SK-N-SH (cell line): ENCODE results near the gene MICU2. TPM values are rescaled to one million over a fixed set of nuclear protein-coding genes. Genes with fewer than 3 reads are reported as not detected.
A peak's percentile ranks its signal among the peaks of the same experiment; 100 is the strongest.

Experiments used
- CTCF ChIA-PET: fragments of 300-600, 350-600 bp; formaldehyde crosslinking; extraction: SDS; loops from one replicate; lab custom pipeline; 2021; lab: Yijun Ruan, JAX
- POLR2A ChIA-PET: fragments of 350-600 bp; sonication (Branson Sonifier 250); formaldehyde crosslinking; extraction: SDS; loops from one replicate; lab custom pipeline; 2020; ENCODE audit warnings: antibody characterized with exemption, inconsistent platforms; lab: Yijun Ruan, JAX
- DNase-seq: peaks from one replicate; pipeline ENCODE4 v3.0.0; 2012
- H2AFZ ChIP-seq: fragments of 200-600 bp; sonication (generic); 2 replicates; pipeline ENCODE4 v1.8.1; 2016; ENCODE audit warnings: antibody characterized with exemption, mild to moderate bottlenecking, low read depth
- H3F3A ChIP-seq: fragments of 200-600 bp; sonication (generic); replicated peaks from 2 replicates; pipeline ENCODE3; 2016; ENCODE audit warnings: antibody characterized with exemption, mild to moderate bottlenecking; ENCODE audit not compliant: insufficient read depth
- H3K27ac ChIP-seq, 2 experiments: fragments of 200-500 bp in 1 of 2; fragments of 200-600 bp in 1 of 2; sonication (Bioruptor generic) in 1 of 2; sonication (generic), shearing (Covaris generic) in 1 of 2; 2 replicates each; pipeline versions ENCODE4 v1.5.1 to v1.6.1; 2014 to 2016; ENCODE audit warnings: low read depth in 2 of 2, inconsistent platforms in 1 of 2, low read length in 1 of 2, mild to moderate bottlenecking in 1 of 2, mixed read lengths in 1 of 2
- H3K27me3 ChIP-seq: fragments of 200-600 bp; sonication (generic), shearing (Covaris generic); 2 replicates; pipeline ENCODE4 v1.6.1; 2016; ENCODE audit warnings: mixed run types; ENCODE audit not compliant: insufficient read depth
- H3K36me3 ChIP-seq, 2 experiments: fragments of 200-500 bp in 1 of 2; fragments of 200-600 bp in 1 of 2; sonication (Bioruptor generic) in 1 of 2; sonication (generic) in 1 of 2; replicated peaks in 1 of 2; 2 replicates each; pipeline versions ENCODE3 to v1.5.1; 2014 to 2016; ENCODE audit warnings: low read length in 1 of 2, mild to moderate bottlenecking in 1 of 2; ENCODE audit not compliant: insufficient read depth in 2 of 2, control insufficient read depth in 1 of 2
- H3K4me1 ChIP-seq, 2 experiments: fragments of 200-500 bp in 1 of 2; fragments of 200-600 bp in 1 of 2; sonication (Bioruptor generic) in 1 of 2; sonication (generic), shearing (Covaris generic) in 1 of 2; 2 replicates each; pipeline versions ENCODE4 v1.5.1 to v1.6.1; 2014 to 2016; ENCODE audit warnings: low read depth in 1 of 2, low read length in 1 of 2, mixed run types in 1 of 2; ENCODE audit not compliant: insufficient read depth in 2 of 2, control insufficient read depth in 1 of 2
- H3K4me2 ChIP-seq: fragments of 200-600 bp; sonication (generic), shearing (Covaris generic); 2 replicates; pipeline ENCODE4 v1.6.1; 2017; ENCODE audit warnings: mixed run types
- H3K4me3 ChIP-seq, 2 experiments: fragments of 200-500 bp in 1 of 2; fragments of 200-600 bp in 1 of 2; sonication (Bioruptor generic) in 1 of 2; sonication (generic), shearing (Covaris generic) in 1 of 2; 2 replicates each; pipeline versions ENCODE4 v1.5.1 to v1.8.1; 2014 to 2016; ENCODE audit warnings: low read depth in 2 of 2, inconsistent platforms in 1 of 2, low read length in 1 of 2, mild to moderate bottlenecking in 1 of 2, mixed read lengths in 1 of 2, moderate library complexity in 1 of 2
- H3K79me2 ChIP-seq: fragments of 200-600 bp; sonication (generic); 2 replicates; pipeline ENCODE4 v1.8.1; 2017; ENCODE audit warnings: mild to moderate bottlenecking; ENCODE audit not compliant: insufficient read depth
- H3K9ac ChIP-seq: fragments of 200-600 bp; sonication (generic); 2 replicates; pipeline ENCODE4 v1.6.1; 2017; ENCODE audit warnings: mixed run types
- H3K9me2 ChIP-seq: fragments of 200-600 bp; sonication (generic); 2 replicates; pipeline ENCODE4 v1.6.1; 2017; ENCODE audit warnings: mixed run types
- H3K9me3 ChIP-seq: fragments of 200-600 bp; sonication (generic); 2 replicates; pipeline ENCODE4 v1.6.1; 2017; ENCODE audit warnings: mixed run types, mild to moderate bottlenecking, moderate library complexity
- H4K20me1 ChIP-seq: fragments of 200-600 bp; sonication (generic); 2 replicates; pipeline ENCODE4 v1.6.1; 2017; ENCODE audit warnings: mild to moderate bottlenecking, mixed run types; ENCODE audit not compliant: insufficient read depth
- CHD2 ChIP-seq: fragments of 150-350 bp; IDR thresholded peaks from 2 replicates; pipeline ENCODE4 v1.6.1; 2018; ENCODE audit warnings: low read length; ENCODE audit not compliant: partially characterized antibody
- CTCF ChIP-seq: fragments of 200-600 bp; sonication (generic); IDR thresholded peaks from 2 replicates; pipeline ENCODE4 v1.6.1; 2017; ENCODE audit warnings: antibody characterized with exemption, mild to moderate bottlenecking, moderate library complexity
- ELF1 ChIP-seq: IDR thresholded peaks from 2 replicates; pipeline ENCODE4 v1.4.0; 2012
- EZH2phosphoT487 ChIP-seq: fragments of 200-600 bp; sonication (generic); IDR thresholded peaks from 2 replicates; pipeline ENCODE4 v1.6.1; 2017; ENCODE audit warnings: low read depth, mixed run types, mild to moderate bottlenecking, antibody characterized with exemption, moderate library complexity, borderline replicate concordance
- FOSL2 ChIP-seq: IDR thresholded peaks from 2 replicates; pipeline ENCODE4 v1.4.0; 2012; ENCODE audit warnings: low read depth, mild to moderate bottlenecking, moderate library complexity, borderline replicate concordance
- FOXM1 ChIP-seq: IDR thresholded peaks from 2 replicates; pipeline ENCODE4 v1.4.0; 2012; ENCODE audit warnings: low read depth, mild to moderate bottlenecking
- GABPA ChIP-seq: IDR thresholded peaks from 2 replicates; pipeline ENCODE4 v1.4.0; 2012; ENCODE audit warnings: low read depth, mild to moderate bottlenecking
- JUND ChIP-seq: IDR thresholded peaks from 2 replicates; pipeline ENCODE4 v1.4.0; 2012
- MEF2A ChIP-seq: IDR thresholded peaks from 2 replicates; pipeline ENCODE4 v1.4.0; 2012; ENCODE audit warnings: low read depth, borderline replicate concordance
- MXI1 ChIP-seq: IDR thresholded peaks from 2 replicates; pipeline ENCODE4 v1.6.1; 2012; ENCODE audit warnings: mild to moderate bottlenecking, low read depth, low read length, improper control_type of control experiment
- NRF1 ChIP-seq: IDR thresholded peaks from 2 replicates; pipeline ENCODE4 v1.6.1; 2012; ENCODE audit warnings: low read depth, mild to moderate bottlenecking, low read length
- RCOR1 ChIP-seq: fragments of 150-350 bp; IDR thresholded peaks from 2 replicates; pipeline ENCODE4 v1.6.1; 2017; ENCODE audit warnings: antibody characterized with exemption, low read length
- RFX5 ChIP-seq: IDR thresholded peaks from 2 replicates; pipeline ENCODE4 v1.6.1; 2012; ENCODE audit warnings: mild to moderate bottlenecking, improper control_type of control experiment, low read length
- TAF1 ChIP-seq: IDR thresholded peaks from 2 replicates; pipeline ENCODE4 v1.6.1; 2012; ENCODE audit warnings: low read depth, mild to moderate bottlenecking, low read length, moderate library complexity, borderline replicate concordance
- TCF12 ChIP-seq: IDR thresholded peaks from 2 replicates; pipeline ENCODE4 v1.4.0; 2012
- USF2 ChIP-seq: fragments of 150-350 bp; IDR thresholded peaks from 2 replicates; pipeline ENCODE4 v1.6.1; 2017; ENCODE audit warnings: antibody characterized with exemption, low read length, low read depth, borderline replicate concordance
- YY1 ChIP-seq: IDR thresholded peaks from 2 replicates; pipeline ENCODE4 v1.4.0; 2012; ENCODE audit warnings: low read depth, mild to moderate bottlenecking
- WGBS: methylation state at CpG from one replicate; pipeline ENCODE4 v1.1.6; 2017; ENCODE audit warnings: low lambda C conversion rate; 5-methylcytosine and 5-hydroxymethylcytosine counted together
- polyA plus RNA-seq, 3 experiments: library from polyadenylated mRNA; depleted of rRNA; stranded (reverse); fragments of >200 nt; gene quantifications; 2 replicates each; pipeline ENCODE4 v1.2.3, GENCODE V29; 2012
- TF ChIP-seq, protein P1 (sequence below): IDR thresholded peaks from 2 replicates; pipeline ENCODE4 v1.4.0; 2012; ENCODE audit warnings: low read depth, borderline replicate concordance
- TF ChIP-seq, protein P2 (sequence below): IDR thresholded peaks from 2 replicates; pipeline ENCODE4 v1.6.1; 2012; ENCODE audit warnings: mild to moderate bottlenecking, low read depth, low read length, moderate library complexity

MICU2 gene
- polyA plus RNA-seq, 1 of the 3 experiments (the other 2 are of a cell fraction): 46.4 TPM

GRCh38 chr13:21511849-21512248 is 92.1 kb downstream of the MICU2 start:
- ChIA-PET CTCF (interaction anchor here (0.7 kb wide), 2 partner anchors 31 to 171 kb away, joined by 3 to 4 read pairs; no protein-coding TSS in a partner anchor), POLR2A (no interaction called here)
- Histone ChIP-seq H3K36me3 (peaks cover 18 to 44% of the 10 kb centered on the region in 2 experiments), H2AFZ (no peak overlapping the region), H3K27ac (no peak overlapping the region), H3K79me2 (no peaks in the 10 kb centered on the region), H3F3A (no peaks in the 10 kb centered on the region), H3K9me3 (no peaks in the 10 kb centered on the region), H3K27me3 (no peaks in the 10 kb centered on the region), H3K4me3 (no peak overlapping the region), H4K20me1 (no peaks in the 10 kb centered on the region), H3K4me1 (no peaks in the 10 kb centered on the region), H3K9ac (no peak overlapping the region), H3K4me2 (no peak overlapping the region), H3K9me2 (no peaks in the 10 kb centered on the region)
- no peak for DNase-seq
- 98% methylated on average over 4 of the region's 4 CpGs for WGBS
- TF ChIP-seq NRF1: no peak
- TF ChIP-seq MEF2A: no peak
- TF ChIP-seq, protein P1, sequence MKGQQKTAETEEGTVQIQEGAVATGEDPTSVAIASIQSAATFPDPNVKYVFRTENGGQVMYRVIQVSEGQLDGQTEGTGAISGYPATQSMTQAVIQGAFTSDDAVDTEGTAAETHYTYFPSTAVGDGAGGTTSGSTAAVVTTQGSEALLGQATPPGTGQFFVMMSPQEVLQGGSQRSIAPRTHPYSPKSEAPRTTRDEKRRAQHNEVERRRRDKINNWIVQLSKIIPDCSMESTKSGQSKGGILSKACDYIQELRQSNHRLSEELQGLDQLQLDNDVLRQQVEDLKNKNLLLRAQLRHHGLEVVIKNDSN: no peak
- no peak for TF ChIP-seq USF2

DNA sequence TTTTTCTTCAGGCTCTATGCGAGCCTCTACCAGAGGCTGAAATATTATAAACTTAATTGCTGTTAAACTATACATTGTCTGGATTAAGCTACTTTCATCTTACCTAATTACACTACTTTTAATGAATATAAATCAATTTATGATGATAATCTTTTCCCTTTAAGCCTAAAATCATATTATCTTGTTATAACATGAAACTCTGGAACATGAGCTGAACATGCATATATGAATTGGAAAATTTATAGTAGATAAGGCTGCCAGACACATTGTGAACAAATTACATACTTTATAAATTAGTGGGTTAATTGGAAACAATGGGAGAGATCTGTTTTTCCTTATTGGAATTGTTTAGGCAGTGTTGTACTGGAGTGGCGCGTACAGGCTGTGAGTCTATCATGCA is 99.6 kb downstream of the MICU2 start:
- peak; percentile 36 for DNase-seq
- no peaks in the 10 kb centered on the region for H3K4me1 ChIP-seq
- no peaks in the 10 kb centered on the region for H3K9me3 ChIP-seq
- no peaks in the 10 kb centered on the region for H3F3A ChIP-seq
- H3K79me2 ChIP-seq: no peaks in the 10 kb centered on the region
- H3K36me3 ChIP-seq: peaks cover 3 to 30% of the 10 kb centered on the region in 2 experiments
- POLR2A ChIA-PET: no interaction called here
- H4K20me1 ChIP-seq: no peaks in the 10 kb centered on the region
- no peak overlapping the region for H2AFZ ChIP-seq
- no peaks in the 10 kb centered on the region for H3K9me2 ChIP-seq
- 93% methylated on average over 3 of the region's 3 CpGs for WGBS
- H3K27ac ChIP-seq: no peak overlapping the region
- CTCF ChIA-PET: interaction anchor here (0.7 kb wide), 1 partner anchor 14 kb away, joined by 4 read pairs; no protein-coding TSS in a partner anchor
- no peak overlapping the region for H3K9ac ChIP-seq
- H3K4me2 ChIP-seq: no peak overlapping the region
- H3K4me3 ChIP-seq: no peak overlapping the region
- no peaks in the 10 kb centered on the region for H3K27me3 ChIP-seq
- TF ChIP-seq ELF1 (no peak), YY1 (no peak), EZH2phosphoT487 (no peak), CHD2 (peak; percentile 45), GABPA (no peak), FOSL2 (no peak), FOXM1 (no peak), CTCF (no peak), MXI1 (no peak), TAF1 (no peak), MEF2A (no peak), RFX5 (no peak), JUND (no peak), TCF12 (no peak), RCOR1 (peak; percentile 90), USF2 (no peak)
- TF ChIP-seq, protein P2, sequence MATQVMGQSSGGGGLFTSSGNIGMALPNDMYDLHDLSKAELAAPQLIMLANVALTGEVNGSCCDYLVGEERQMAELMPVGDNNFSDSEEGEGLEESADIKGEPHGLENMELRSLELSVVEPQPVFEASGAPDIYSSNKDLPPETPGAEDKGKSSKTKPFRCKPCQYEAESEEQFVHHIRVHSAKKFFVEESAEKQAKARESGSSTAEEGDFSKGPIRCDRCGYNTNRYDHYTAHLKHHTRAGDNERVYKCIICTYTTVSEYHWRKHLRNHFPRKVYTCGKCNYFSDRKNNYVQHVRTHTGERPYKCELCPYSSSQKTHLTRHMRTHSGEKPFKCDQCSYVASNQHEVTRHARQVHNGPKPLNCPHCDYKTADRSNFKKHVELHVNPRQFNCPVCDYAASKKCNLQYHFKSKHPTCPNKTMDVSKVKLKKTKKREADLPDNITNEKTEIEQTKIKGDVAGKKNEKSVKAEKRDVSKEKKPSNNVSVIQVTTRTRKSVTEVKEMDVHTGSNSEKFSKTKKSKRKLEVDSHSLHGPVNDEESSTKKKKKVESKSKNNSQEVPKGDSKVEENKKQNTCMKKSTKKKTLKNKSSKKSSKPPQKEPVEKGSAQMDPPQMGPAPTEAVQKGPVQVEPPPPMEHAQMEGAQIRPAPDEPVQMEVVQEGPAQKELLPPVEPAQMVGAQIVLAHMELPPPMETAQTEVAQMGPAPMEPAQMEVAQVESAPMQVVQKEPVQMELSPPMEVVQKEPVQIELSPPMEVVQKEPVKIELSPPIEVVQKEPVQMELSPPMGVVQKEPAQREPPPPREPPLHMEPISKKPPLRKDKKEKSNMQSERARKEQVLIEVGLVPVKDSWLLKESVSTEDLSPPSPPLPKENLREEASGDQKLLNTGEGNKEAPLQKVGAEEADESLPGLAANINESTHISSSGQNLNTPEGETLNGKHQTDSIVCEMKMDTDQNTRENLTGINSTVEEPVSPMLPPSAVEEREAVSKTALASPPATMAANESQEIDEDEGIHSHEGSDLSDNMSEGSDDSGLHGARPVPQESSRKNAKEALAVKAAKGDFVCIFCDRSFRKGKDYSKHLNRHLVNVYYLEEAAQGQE: no peak
- TF ChIP-seq, protein P1: no peak
